Activated CD8-positive, alpha-beta memory T cell treated with anti-CD3 and anti-CD28 coated beads for 4 hours (primary cell): ENCODE data around the gene NRDC.

Source experiments
- DNase-seq, 2 donors: peaks; one replicate each; pipeline ENCODE4 v3.0.0-alpha.2; 2020; ENCODE audit warnings: low read depth in 2 of 2

The NRDC gene

DNA sequence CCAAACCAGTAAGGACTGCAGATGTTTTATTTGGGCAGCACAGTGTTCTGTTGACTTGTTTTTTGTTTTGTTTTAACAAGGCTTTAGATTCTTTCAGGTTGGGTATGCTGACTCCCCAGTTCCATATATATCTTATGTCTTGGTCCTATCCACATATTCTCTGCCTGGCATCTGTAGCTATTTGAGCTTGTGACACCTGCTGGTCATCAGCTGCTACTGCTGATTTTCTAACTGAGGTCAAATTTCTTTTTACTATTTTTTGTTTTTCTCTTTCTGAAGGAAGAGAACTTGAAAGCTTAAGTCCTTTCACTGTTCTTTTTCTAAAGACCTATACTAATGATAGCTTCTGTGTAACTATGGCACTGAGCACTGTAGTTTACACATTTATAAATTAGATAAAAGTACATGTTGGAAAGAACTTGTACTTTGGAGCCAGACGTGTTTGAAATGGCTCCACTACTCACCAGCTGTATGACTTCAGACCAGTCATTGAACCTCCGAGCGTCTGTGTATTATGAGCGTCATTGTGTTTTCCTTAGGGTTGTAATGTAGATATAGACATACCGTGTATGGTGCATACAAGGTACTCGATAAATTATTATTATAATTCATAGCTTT, 109.4 kb downstream of the NRDC start:
- DNase-seq: no peak

GRCh38 chr1:51761351-51761750, 117.2 kb downstream of the NRDC start:
- DNase-seq: no peak

DNA sequence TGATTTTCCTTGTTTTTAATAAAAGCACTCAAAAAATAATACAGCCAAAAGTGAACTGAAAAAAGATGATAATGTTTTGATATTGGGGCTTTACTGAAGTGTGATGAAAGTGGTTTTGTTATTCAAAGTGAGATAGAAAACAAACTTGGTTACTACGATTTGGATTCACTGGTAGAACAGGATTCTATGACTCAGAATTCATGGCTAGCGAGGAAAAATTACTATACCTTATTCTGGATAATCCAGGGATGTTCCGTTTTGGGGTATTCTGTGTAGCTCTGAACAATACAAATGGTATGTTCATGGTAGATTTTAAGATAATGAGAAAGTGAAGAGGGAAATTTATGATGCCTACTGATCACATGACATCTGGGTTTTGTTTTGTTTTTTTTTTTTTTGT, 117.7 kb downstream of the NRDC start:
- no peak for DNase-seq

GRCh38 chr1:51758310-51758709, 120.2 kb downstream of the NRDC start:
- DNase-seq: no peak

- DNase-seq: no peak
Observed at GRCh38 chr1:51756290-51756689, 122.2 kb downstream of the NRDC start.

GRCh38 chr1:51755437-51755836, 123.1 kb downstream of the NRDC start:
- DNase-seq: no peak

- DNase-seq: no peak
Observed at GRCh38 chr1:51754666-51755065, 123.9 kb downstream of the NRDC start.

DNA sequence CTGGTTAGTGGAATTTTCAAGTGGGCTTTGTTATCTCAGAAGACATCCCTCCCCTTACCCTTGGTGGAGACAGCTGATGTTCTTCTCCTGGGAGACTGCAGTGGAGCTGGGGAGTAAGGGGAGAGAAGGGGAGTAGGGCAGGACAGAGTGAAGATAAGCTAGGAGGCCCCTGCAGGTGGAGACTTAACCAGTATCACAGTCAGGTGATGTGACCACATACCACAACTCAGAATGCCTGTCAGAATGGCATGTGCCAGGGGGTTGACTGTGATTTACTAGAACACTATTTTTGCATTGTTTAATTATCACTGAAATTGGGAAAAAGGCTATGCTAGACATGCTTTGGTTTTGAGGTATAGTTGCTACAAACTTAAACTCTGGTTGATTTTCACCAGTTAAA, 124.6 kb downstream of the NRDC start:
- DNase-seq: no peak

DNA sequence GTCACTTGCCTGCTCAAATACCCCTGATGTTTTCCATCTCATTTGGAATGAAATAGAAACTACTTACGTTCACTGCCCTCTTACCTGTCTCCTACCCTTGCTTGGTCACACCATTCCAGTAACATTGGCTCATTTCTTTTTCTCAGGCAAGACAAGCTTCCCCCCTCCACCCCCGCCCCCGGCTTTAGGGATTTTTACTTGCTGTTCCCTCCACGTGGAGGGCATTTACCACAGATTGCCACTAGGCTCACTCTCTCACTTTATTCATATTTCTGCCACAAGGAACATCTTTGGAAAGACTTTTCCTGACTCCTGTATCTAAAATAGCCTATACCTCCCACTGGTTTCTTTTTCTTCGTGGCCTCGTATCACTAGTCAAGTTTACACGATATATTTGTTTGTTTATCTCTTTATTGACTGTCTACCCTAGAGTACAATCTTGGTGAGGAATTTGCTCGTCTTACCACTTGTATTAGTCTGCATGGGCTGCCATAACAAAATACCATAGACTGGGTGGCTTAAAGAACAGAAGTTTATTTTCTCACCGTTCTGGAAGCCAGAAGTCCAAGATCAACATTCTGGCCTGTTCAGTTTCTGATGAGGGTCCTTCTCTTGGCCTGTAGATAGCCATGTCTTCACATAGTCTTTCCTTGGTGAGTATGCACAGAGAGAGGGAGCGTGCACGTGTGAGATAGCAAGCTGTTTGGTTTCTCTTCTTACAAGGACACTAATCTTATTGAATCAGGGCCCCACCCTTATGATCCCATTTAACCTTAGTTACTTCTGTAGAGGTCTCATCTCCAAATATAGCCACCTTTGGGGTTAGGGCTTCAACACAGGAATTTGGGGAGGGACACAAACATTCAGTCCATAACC, 126.2 kb downstream of the NRDC start:
- DNase-seq: no peak

DNA sequence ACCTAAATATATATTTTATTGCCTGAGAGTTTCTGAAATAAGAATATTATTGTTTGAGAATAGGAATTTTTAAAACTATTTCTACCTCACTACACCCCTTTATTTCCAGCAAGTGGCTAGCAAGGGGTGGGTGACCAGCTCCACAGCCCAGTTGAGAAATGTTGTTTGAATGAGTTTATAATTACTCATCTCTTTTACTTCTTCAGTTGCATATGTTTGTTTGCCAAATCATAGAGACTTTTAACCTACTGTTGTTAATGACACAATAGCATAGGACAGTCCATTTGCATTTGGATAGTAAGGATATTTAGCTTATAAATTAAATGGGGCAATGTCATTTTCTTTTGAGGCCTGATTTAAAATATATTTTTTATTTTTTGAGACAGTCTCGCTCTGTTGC, 127.8 kb downstream of the NRDC start:
- DNase-seq: no peak

- DNase-seq: no peak
Observed at GRCh38 chr1:51750218-51750617, 128.3 kb downstream of the NRDC start.

GRCh38 chr1:51749151-51749550, 129.4 kb downstream of the NRDC start:
- no peak for DNase-seq

DNA sequence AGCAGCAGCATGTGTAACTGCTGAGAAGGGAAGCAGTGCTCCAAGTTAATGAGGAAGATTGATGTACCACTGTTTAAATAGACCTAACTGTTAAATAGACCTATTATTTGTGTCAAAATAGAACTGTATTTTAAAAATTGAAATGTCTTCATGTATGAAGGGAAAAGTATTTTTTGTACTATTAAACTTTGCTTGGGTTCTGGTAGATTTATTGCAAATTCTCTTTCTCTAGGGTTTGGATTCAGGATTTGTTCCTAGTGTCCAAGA, 133.3 kb downstream of the NRDC start:
- no peak for DNase-seq

GRCh38 chr1:51744506-51745303, 133.8 kb downstream of the NRDC start:
- no peak for DNase-seq

DNA sequence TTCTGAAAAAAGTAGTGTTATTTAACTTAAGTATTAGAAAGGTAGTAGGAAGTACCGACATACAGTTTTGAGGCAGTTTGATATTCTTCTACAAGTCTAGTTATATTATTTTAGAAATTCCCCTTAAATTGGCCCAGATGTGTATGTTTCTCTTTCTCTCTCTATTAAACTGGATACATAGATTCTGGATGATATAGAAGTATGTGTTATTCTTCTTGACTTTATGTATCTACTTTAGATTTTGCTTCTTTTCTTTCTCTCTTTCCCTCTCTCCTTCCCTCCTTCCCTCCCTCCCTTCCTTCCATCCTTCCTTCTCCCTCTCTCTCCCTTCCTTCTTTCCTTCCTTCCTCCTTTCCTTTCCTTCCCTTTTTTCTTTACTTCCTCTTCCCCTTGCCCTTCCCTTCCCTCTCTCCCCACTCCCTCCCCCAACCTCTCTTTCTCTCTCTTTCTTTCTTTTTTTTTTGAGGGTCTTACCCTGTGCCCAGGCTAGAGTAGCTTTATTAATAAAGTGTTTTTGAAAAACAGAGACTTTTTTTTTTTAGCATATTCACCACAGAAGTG, 137.3 kb downstream of the NRDC start:
- no peak for DNase-seq

GRCh38 chr1:51740652-51741051, 137.9 kb downstream of the NRDC start:
- no peak for DNase-seq
